Gastroesophageal sphincter (tissue), 3 donors: ENCODE measurements around the gene SLC39A10.

Experiments
- EP300 ChIP-seq: sonication (generic); formaldehyde crosslinking; IDR thresholded peaks from one replicate; pipeline ENCODE4 v1.6.1; 2017; ENCODE audit warnings: antibody characterized with exemption, mild to moderate bottlenecking
- POLR2A ChIP-seq, 2 donors: fragments of 450-650 bp; IDR thresholded peaks; one replicate each; pipeline ENCODE4 v1.6.1; 2017; ENCODE audit warnings: antibody characterized with exemption in 2 of 2, mild to moderate bottlenecking in 2 of 2, moderate library complexity in 1 of 2
- POLR2AphosphoS5 ChIP-seq: sonication (generic); formaldehyde crosslinking; IDR thresholded peaks from one replicate; pipeline ENCODE4 v1.6.1; 2017; ENCODE audit warnings: antibody characterized with exemption
- TF ChIP-seq, protein P1 (sequence below), 4 experiments: fragments of 200-600 bp in 2 of 4; fragments of 450-650 bp in 2 of 4; sonication (generic) in 1 of 4; IDR thresholded peaks; one replicate each; pipeline ENCODE4 v1.5.1; 2017 to 2019; ENCODE audit warnings: antibody characterized with exemption in 4 of 4, mild to moderate bottlenecking in 2 of 4, moderate library complexity in 2 of 4

GRCh38 chr2:195628666-195629065 lies 28.4 kb upstream of the SLC39A10 start:
- TF ChIP-seq, protein P1, sequence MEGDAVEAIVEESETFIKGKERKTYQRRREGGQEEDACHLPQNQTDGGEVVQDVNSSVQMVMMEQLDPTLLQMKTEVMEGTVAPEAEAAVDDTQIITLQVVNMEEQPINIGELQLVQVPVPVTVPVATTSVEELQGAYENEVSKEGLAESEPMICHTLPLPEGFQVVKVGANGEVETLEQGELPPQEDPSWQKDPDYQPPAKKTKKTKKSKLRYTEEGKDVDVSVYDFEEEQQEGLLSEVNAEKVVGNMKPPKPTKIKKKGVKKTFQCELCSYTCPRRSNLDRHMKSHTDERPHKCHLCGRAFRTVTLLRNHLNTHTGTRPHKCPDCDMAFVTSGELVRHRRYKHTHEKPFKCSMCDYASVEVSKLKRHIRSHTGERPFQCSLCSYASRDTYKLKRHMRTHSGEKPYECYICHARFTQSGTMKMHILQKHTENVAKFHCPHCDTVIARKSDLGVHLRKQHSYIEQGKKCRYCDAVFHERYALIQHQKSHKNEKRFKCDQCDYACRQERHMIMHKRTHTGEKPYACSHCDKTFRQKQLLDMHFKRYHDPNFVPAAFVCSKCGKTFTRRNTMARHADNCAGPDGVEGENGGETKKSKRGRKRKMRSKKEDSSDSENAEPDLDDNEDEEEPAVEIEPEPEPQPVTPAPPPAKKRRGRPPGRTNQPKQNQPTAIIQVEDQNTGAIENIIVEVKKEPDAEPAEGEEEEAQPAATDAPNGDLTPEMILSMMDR (IDR thresholded peaks at IDR 0.05) = no peak
- no peak for TF ChIP-seq POLR2AphosphoS5
- no peak for TF ChIP-seq POLR2A (IDR thresholded peaks at IDR 0.05)
- no peak for TF ChIP-seq EP300
